B cell (primary cell): ENCODE results near the gene CCDC117. TPM values are rescaled to one million over a fixed set of nuclear protein-coding genes. Genes with fewer than 3 reads are reported as not detected.
A peak's percentile ranks its signal among the peaks of the same experiment; 100 is the strongest.

Experiments used
- ATAC-seq: fragments of 200-7000 bp; cut with Tn5 transposase; one replicate; pipeline ENCODE4 v1.10.0; 2021; ENCODE audit warnings: low read depth, mild to moderate bottlenecking, moderate number of reproducible peaks, moderate library complexity
- CTCF ChIA-PET: fragments of 350-600 bp; sonication (Branson Sonifier 250); formaldehyde crosslinking; loops from one replicate; lab custom pipeline; 2021; ENCODE audit warnings: antibody characterized with exemption, inconsistent platforms; lab: Charles Lee
- POLR2A ChIA-PET: fragments of 350-600 bp; sonication (Branson Sonifier 250); formaldehyde crosslinking; loops from one replicate; lab custom pipeline; 2021; ENCODE audit warnings: antibody characterized with exemption; lab: Charles Lee
- DNase-seq: peaks from one replicate; pipeline ENCODE4 v3.0.0; 2013
- H2AFZ ChIP-seq: 2 replicates; pipeline ENCODE4 v1.6.1; 2012; ENCODE audit warnings: mild to moderate bottlenecking, low read depth, low read length; ENCODE audit not compliant: insufficient read depth, poor library complexity, severe bottlenecking
- H3K27ac ChIP-seq, 2 donors: 1 replicate in 1 of 2; 2 replicates in 1 of 2; pipeline ENCODE4 v1.5.1; 2012 to 2013; ENCODE audit warnings: low read length in 2 of 2, mild to moderate bottlenecking in 2 of 2, moderate library complexity in 1 of 2
- H3K27me3 ChIP-seq, 4 experiments: fragments of 200-600 bp in 1 of 4; sonication (generic) in 1 of 4; replicated peaks in 1 of 4; 1 replicate in 2 of 4; 2 replicates in 2 of 4; pipeline versions ENCODE4 v1.6.1 to v1.7.0; 2013 to 2016; ENCODE audit warnings: low read length in 3 of 4, mild to moderate bottlenecking in 2 of 4, mixed read lengths in 1 of 4, moderate library complexity in 1 of 4; ENCODE audit not compliant: insufficient read depth in 4 of 4, control insufficient read depth in 3 of 4; ENCODE audit errors: control extremely low read depth in 1 of 4
- H3K36me3 ChIP-seq, 2 experiments: replicated peaks in 1 of 2; 1 replicate in 1 of 2; 2 replicates in 1 of 2; pipeline versions ENCODE4 v1.6.1 to v1.7.1; 2013; ENCODE audit warnings: low read length in 1 of 2; ENCODE audit not compliant: insufficient read depth in 2 of 2, control insufficient read depth in 1 of 2; ENCODE audit errors: control extremely low read depth in 1 of 2, extremely low read depth in 1 of 2
- H3K4me1 ChIP-seq, 2 donors: fragments of 200-600 bp in 1 of 2; sonication (generic) in 1 of 2; 1 replicate in 1 of 2; 2 replicates in 1 of 2; pipeline versions ENCODE4 v1.5.1 to v1.6.1; 2013 to 2017; ENCODE audit warnings: low read length in 2 of 2; ENCODE audit not compliant: control insufficient read depth in 2 of 2, insufficient read depth in 2 of 2
- H3K4me2 ChIP-seq: replicated peaks from 2 replicates; pipeline ENCODE3; 2012; ENCODE audit warnings: mild to moderate bottlenecking, low read depth, low read length; ENCODE audit not compliant: poor library complexity, severe bottlenecking
- H3K4me3 ChIP-seq, 5 experiments: fragments of 200-600 bp in 1 of 5; sonication (generic) in 1 of 5; 1 replicate in 3 of 5; 2 replicates in 2 of 5; pipeline versions ENCODE4 v1.5.1 to v1.7.0; 2011 to 2016; ENCODE audit warnings: low read length in 4 of 5, mild to moderate bottlenecking in 4 of 5, low read depth in 2 of 5, control low read depth in 1 of 5, moderate library complexity in 1 of 5; ENCODE audit not compliant: insufficient read depth in 1 of 5; ENCODE audit errors: control extremely low read depth in 1 of 5, extremely low read depth in 1 of 5
- H3K79me2 ChIP-seq: fragments of 200-600 bp; sonication (generic); one replicate; pipeline ENCODE4 v1.6.0; 2016; ENCODE audit warnings: low read length; ENCODE audit not compliant: control insufficient read depth, insufficient read depth
- H3K9ac ChIP-seq: fragments of 200-600 bp; sonication (generic); 2 replicates; pipeline ENCODE4 v1.6.1; 2017; ENCODE audit warnings: mild to moderate bottlenecking, low read length, moderate library complexity
- H3K9me3 ChIP-seq, 3 donors: one replicate each; pipeline versions ENCODE4 v1.6.1 to v1.7.1; 2013; ENCODE audit warnings: low read length in 2 of 3; ENCODE audit not compliant: control insufficient read depth in 2 of 3, insufficient read depth in 1 of 3; ENCODE audit errors: control extremely low read depth in 1 of 3
- H4K20me1 ChIP-seq: 2 replicates; pipeline ENCODE4 v1.6.0; 2012; ENCODE audit warnings: mild to moderate bottlenecking, low read length; ENCODE audit not compliant: insufficient read depth, control insufficient read depth, poor library complexity, severe bottlenecking
- H3K27ac Mint-ChIP-seq: one replicate; pipeline ENCODE4 v1.8.0; 2021; ENCODE audit warnings: mixed read lengths
- H3K27me3 Mint-ChIP-seq: one replicate; pipeline ENCODE4 v1.8.0; 2021; ENCODE audit warnings: mixed read lengths
- H3K4me1 Mint-ChIP-seq: one replicate; pipeline ENCODE4 v1.8.0; 2021; ENCODE audit warnings: mixed read lengths
- H3K4me3 Mint-ChIP-seq: one replicate; pipeline ENCODE4 v1.8.0; 2021; ENCODE audit warnings: mixed read lengths
- H3K9me3 Mint-ChIP-seq: one replicate; pipeline ENCODE4 v1.8.0; 2022; ENCODE audit warnings: mixed read lengths; ENCODE audit not compliant: insufficient read depth
- EZH2 ChIP-seq: IDR thresholded peaks from 2 replicates; pipeline ENCODE4 v1.6.1; 2012; ENCODE audit warnings: borderline replicate concordance, low read depth, mild to moderate bottlenecking, moderate library complexity, low read length; ENCODE audit not compliant: insufficient read depth, poor library complexity, severe bottlenecking
- WGBS: methylation state at CpG from one replicate; pipeline ENCODE4 v1.1.5; 2013; ENCODE audit warnings: missing lambda C conversion rate; ENCODE audit not compliant: insufficient coverage; 5-methylcytosine and 5-hydroxymethylcytosine counted together
- intact Hi-C: fragments of 100-400 bp; cut with micrococcal nuclease; formaldehyde crosslinking; loops from one replicate; pipeline ENCODE4 v1.10.0; 2022
- polyA plus RNA-seq: library from polyadenylated mRNA; depleted of rRNA; stranded (reverse); fragments of >200 nt; gene quantifications from 2 replicates; pipeline ENCODE4 v1.2.3, GENCODE V29; 2012
- total RNA-seq, 2 donors: library from RNA; stranded (reverse); fragments of 120-200 nt in 1 of 2; gene quantifications; 1 replicate in 1 of 2; 2 replicates in 1 of 2; pipeline versions ENCODE4 v1.2.3 to v1.2.4, GENCODE V29; 2013 to 2022
- TF ChIP-seq, protein P1 (sequence below): fragments of 200-600 bp; IDR thresholded peaks from one replicate; pipeline ENCODE4 v1.8.0; 2022; ENCODE audit warnings: antibody characterized with exemption, mild to moderate bottlenecking

Gene CCDC117
- total and polyA plus RNA-seq, 2 donors (not counting 1 experiment from before 2014, with no cell fraction given): 7.7 to 25.6 TPM

DNA sequence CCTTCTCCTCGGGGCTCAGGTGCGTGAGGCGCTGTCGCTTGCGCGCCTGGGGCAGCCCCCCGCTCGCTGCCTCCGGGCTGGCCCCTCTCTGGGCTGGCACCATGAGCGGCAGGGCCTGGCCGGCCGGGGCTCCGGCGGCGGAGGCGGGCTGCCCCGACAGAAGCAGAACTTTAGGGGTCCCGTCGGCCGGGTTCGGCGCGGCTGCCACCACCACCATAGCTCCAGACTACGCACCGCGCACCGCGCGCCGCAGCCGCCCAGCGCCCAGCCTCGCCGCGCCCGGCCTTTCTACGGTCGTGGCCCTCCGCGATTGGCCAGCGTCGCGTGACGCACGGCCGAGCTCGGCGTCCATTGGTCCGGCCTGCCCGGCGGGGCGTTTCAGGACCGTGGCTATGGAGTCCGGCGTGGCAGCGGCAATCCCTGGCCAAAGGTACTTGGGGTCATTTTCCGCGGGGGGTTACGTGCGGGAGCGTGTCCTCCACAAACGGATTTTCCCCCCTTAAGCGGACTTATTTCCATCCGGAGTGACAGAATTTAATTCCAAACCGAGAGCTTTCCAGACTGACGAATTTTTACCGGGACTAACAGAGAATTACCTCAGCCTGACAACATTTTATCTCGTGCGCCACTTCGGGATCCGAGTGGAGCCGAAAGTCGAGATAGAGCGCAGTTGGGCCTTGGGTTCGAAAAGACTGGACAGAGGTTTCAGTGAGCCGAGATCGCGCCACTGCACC lies 28.0 kb downstream of the CCDC117 start, which contains the start of gene XBP1:
XBP1 (minus strand) TSS at position 262 of the 734 bp plus-strand sequence.
- under 1% methylated on average over 75 of the region's 78 CpGs for WGBS
- Mint-ChIP-seq H3K4me1 (peaks cover 51% of the 10 kb centered on the region), H3K27ac (peak within 1 kb of the TSS; percentile 96), H3K9me3 (no peaks in the 10 kb centered on the region), H3K27me3 (no peaks in the 10 kb centered on the region), H3K4me3 (peak within 1 kb of the TSS; percentile 98)
- Histone ChIP-seq H3K27ac (peak within 1 kb of the TSS; percentile 63 to 96), H3K9ac (peak within 1 kb of the TSS; percentile 99), H3K79me2 (peaks cover 29% of the 10 kb centered on the region), H2AFZ (peak within 1 kb of the TSS; percentile 82), H3K4me3 (peak within 1 kb of the TSS; percentile 71 to 98 (median 91)), H3K36me3 (peaks cover 6 to 15% of the 10 kb centered on the region in 2 experiments), H3K9me3 (no peaks in the 10 kb centered on the region), H3K27me3 (no peaks in the 10 kb centered on the region), H3K4me1 (peaks cover 27 to 40% of the 10 kb centered on the region in 2 donors), H4K20me1 (no peaks in the 10 kb centered on the region), H3K4me2 (peak within 1 kb of the TSS; percentile 88)
- CTCF ChIA-PET: interaction anchor here (0.9 to 2.4 kb wide), 6 partner anchors 11 to 59 kb away, joined by 3 to 13 read pairs (median 4); partner anchors contain the start of genes CCDC117, CHEK2 and HSCB
- TF ChIP-seq, protein P1, sequence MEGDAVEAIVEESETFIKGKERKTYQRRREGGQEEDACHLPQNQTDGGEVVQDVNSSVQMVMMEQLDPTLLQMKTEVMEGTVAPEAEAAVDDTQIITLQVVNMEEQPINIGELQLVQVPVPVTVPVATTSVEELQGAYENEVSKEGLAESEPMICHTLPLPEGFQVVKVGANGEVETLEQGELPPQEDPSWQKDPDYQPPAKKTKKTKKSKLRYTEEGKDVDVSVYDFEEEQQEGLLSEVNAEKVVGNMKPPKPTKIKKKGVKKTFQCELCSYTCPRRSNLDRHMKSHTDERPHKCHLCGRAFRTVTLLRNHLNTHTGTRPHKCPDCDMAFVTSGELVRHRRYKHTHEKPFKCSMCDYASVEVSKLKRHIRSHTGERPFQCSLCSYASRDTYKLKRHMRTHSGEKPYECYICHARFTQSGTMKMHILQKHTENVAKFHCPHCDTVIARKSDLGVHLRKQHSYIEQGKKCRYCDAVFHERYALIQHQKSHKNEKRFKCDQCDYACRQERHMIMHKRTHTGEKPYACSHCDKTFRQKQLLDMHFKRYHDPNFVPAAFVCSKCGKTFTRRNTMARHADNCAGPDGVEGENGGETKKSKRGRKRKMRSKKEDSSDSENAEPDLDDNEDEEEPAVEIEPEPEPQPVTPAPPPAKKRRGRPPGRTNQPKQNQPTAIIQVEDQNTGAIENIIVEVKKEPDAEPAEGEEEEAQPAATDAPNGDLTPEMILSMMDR: no peak
- no peak for TF ChIP-seq EZH2
- intact Hi-C loops: loop anchor here (1.0 to 5.0 kb wide), 4 partner anchors 28 to 1467 kb away; partner anchors contain the start of genes CCDC117, HSCB, OSM and ZNRF3
- DNase-seq: peak; percentile 94
- ATAC-seq: peak; percentile 97
- POLR2A ChIA-PET: interaction anchor here (0.7 to 1.6 kb wide), 5 partner anchors 9 to 881 kb away, joined by 3 to 8 read pairs (median 3); no protein-coding TSS in a partner anchor
